Neural progenitor cell (in vitro differentiated cells): ENCODE data around the gene TGFBR3.

Source experiments
- EZH2 ChIP-seq: fragments of 200-600 bp; sonication (generic); IDR thresholded peaks from 2 replicates; pipeline ENCODE4 v1.6.1; 2017; ENCODE audit warnings: antibody characterized with exemption, mild to moderate bottlenecking, moderate library complexity
- EZH2phosphoT487 ChIP-seq: fragments of 200-600 bp; sonication (generic); IDR thresholded peaks from 2 replicates; pipeline ENCODE4 v1.6.1; 2017; ENCODE audit warnings: antibody characterized with exemption
- TF ChIP-seq, protein P1 (sequence below): fragments of 200-600 bp; sonication (generic); IDR thresholded peaks from 2 replicates; pipeline ENCODE4 v1.5.1; 2017; ENCODE audit warnings: antibody characterized with exemption, mild to moderate bottlenecking

DNA sequence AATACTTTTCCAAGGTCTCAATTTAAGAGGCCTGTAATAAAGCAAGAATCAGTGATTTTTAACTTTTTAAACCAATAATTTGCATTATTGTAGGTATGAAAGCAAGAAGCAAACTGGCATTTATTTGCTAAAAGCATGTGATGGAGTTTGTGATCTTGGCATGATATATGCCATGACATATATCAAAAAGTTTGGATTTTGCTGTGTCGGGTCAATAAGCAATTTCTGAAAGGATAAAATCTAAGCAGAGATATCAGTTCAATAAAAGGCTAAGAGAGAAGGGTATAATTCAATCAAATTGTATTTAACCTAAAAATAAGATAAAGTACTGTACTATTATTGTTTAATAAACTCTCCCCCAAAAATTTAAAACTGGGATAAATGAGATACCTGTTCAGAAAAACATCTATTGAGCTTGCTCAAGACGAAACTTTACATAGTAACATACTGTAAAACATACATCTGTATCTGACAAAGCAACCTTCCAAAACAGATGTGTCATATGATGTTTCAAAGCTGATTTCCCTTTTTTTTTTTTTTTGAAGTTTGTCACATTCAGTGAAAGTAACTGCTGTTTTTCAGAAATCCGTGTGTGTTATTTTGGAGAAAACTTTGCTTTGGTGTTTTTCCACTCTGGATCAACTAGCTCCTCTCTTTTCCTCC lies 74.5 kb downstream of the TGFBR3 start:
- TF ChIP-seq, protein P1, sequence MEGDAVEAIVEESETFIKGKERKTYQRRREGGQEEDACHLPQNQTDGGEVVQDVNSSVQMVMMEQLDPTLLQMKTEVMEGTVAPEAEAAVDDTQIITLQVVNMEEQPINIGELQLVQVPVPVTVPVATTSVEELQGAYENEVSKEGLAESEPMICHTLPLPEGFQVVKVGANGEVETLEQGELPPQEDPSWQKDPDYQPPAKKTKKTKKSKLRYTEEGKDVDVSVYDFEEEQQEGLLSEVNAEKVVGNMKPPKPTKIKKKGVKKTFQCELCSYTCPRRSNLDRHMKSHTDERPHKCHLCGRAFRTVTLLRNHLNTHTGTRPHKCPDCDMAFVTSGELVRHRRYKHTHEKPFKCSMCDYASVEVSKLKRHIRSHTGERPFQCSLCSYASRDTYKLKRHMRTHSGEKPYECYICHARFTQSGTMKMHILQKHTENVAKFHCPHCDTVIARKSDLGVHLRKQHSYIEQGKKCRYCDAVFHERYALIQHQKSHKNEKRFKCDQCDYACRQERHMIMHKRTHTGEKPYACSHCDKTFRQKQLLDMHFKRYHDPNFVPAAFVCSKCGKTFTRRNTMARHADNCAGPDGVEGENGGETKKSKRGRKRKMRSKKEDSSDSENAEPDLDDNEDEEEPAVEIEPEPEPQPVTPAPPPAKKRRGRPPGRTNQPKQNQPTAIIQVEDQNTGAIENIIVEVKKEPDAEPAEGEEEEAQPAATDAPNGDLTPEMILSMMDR, result no peak
- TF ChIP-seq EZH2, result no peak
- no peak for TF ChIP-seq EZH2phosphoT487
